Posterior cingulate gyrus (tissue), 11 donors: ENCODE results near the gene BCL11B.

Source experiments
- DNase-seq, 10 donors: peaks; one replicate each; pipeline versions ENCODE4 v3.0.0 to v3.0.0-alpha.2; 2020 to 2021; ENCODE audit warnings: mixed read lengths in 3 of 10
- intact Hi-C: fragments of 100-400 bp; cut with DNase I; formaldehyde crosslinking; loops from one replicate; pipeline ENCODE4 v1.15.1; 2023

The BCL11B gene

DNA sequence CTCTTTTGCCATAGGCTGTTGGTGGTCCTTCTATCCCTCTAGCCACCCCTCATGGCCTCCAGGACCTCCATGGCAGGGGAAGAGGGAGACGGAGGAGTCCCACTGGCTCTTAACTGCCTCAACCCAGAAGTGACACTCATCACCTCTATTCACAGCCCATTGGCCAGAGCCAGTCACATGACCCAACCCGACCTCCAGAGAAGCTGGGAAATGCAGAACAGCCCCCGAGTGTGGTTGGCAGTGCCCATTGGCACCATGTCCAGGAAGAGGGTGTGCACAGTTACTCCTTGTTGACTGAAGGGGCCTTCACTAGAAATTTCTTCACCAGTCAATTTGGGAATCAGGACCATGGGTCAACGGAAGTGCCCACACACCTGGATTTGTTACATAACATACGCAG lies 17.0 kb upstream of the BCL11B start:
- no peak for DNase-seq
- intact Hi-C loops, result no loop called here

- DNase-seq, result no peak
- intact Hi-C loops, result no loop called here
Measured at GRCh38 chr14:99287269-99287942, 15.4 kb upstream of the BCL11B start.

- intact Hi-C loops, result no loop called here
- DNase-seq, result no peak
Measured at GRCh38 chr14:99286761-99287160, 14.8 kb upstream of the BCL11B start.

GRCh38 chr14:99284254-99285004 lies 12.4 kb upstream of the BCL11B start:
- no peak for DNase-seq
- intact Hi-C loops, result no loop called here

- intact Hi-C loops, result no loop called here
- DNase-seq, result no peak
Measured at GRCh38 chr14:99282261-99283050, 10.5 kb upstream of the BCL11B start.

DNA sequence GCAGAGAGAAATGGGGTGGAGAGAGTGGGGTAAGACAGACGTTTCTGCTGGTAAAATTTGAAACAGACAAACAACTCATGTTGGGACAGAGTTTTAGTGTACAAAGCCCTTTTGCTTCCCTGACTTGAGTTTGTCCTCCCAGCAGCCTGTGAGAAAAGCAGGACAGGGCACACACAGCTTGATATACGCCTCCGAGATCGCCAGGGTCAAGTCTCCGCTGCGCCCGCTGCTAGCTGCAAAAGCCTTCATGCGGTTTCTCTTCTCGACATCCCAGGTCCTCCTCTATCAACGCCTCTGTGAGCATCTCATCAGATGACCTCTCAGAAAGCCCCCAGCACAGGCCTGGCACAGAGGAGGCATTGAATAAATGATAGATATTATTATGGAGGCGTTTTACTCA lies 9.4 kb upstream of the BCL11B start:
- intact Hi-C loops, result no loop called here
- DNase-seq, result no peak

GRCh38 chr14:99280852-99281251 lies 8.9 kb upstream of the BCL11B start:
- DNase-seq, result no peak
- intact Hi-C loops, result no loop called here

DNA sequence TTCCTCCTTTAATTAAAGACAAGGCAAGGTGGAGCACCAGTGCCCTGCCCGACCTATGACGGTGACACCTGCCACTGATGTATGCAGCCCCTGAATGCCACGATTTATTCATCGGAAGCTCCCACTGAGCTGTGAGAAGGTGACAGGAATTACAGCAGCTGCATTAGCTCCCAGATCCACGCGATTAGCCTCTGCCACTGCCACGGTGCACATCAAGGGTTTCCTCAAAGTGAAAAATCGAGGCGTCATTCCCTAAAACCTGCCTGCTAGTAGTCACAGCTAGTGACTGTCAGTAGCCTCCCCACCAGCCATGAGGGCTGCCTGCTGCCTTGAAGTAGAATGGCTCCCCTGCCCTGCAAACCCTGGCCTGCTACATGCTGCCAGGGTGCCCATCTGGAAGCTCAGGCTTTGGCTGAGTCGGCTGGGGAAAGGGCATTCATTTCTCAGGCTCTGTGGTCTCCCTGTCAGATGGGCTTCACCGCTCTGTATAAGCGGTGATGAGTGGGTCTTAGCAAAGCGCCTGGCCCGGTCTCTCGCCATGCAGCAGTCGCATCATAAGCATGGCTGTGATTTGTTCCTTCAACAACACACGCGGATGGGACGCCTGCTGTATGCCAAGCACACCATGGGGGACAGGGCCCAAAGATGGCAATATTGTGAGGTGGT lies 8.2 kb upstream of the BCL11B start:
- DNase-seq, result no peak
- intact Hi-C loops, result no loop called here

- intact Hi-C loops, result loop anchor here (10.0 kb wide), 1 partner anchor 136 kb away; no protein-coding TSS in a partner anchor
- no peak for DNase-seq
Measured at GRCh38 chr14:99278836-99279235, 6.8 kb upstream of the BCL11B start.

DNA sequence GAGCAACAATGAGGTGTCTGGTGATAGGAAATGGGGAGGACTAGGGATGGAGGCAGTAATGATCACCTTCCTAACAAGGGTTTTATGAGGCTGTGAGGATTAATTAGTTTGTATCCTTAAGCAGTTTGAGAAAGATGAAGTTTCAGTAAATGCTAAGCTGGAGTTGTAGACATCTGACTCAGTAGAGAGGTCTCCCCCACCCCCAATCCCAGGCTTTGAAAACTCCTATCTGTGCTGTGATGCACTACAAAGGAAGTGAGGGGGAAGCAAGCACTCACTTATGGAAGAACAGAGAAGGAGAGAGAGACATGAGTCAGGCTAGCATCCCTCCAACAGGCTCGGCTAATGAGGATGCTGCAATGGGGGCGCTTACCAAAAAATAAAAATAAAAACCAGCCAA lies 5.5 kb upstream of the BCL11B start:
- intact Hi-C loops, result loop anchor here (10.0 kb wide), 1 partner anchor 137 kb away; no protein-coding TSS in a partner anchor
- DNase-seq, result peak in 1 of 10 donors; percentile 8

GRCh38 chr14:99276482-99276881 lies 4.5 kb upstream of the BCL11B start:
- intact Hi-C loops, result loop anchor here (10.0 kb wide), 1 partner anchor 138 kb away; no protein-coding TSS in a partner anchor
- peak in 1 of 10 donors; percentile 4 for DNase-seq

- intact Hi-C loops, result loop anchor here (10.0 kb wide), 1 partner anchor 140 kb away; no protein-coding TSS in a partner anchor
- no peak for DNase-seq
Measured at GRCh38 chr14:99275222-99275584, 3.2 kb upstream of the BCL11B start.

DNA sequence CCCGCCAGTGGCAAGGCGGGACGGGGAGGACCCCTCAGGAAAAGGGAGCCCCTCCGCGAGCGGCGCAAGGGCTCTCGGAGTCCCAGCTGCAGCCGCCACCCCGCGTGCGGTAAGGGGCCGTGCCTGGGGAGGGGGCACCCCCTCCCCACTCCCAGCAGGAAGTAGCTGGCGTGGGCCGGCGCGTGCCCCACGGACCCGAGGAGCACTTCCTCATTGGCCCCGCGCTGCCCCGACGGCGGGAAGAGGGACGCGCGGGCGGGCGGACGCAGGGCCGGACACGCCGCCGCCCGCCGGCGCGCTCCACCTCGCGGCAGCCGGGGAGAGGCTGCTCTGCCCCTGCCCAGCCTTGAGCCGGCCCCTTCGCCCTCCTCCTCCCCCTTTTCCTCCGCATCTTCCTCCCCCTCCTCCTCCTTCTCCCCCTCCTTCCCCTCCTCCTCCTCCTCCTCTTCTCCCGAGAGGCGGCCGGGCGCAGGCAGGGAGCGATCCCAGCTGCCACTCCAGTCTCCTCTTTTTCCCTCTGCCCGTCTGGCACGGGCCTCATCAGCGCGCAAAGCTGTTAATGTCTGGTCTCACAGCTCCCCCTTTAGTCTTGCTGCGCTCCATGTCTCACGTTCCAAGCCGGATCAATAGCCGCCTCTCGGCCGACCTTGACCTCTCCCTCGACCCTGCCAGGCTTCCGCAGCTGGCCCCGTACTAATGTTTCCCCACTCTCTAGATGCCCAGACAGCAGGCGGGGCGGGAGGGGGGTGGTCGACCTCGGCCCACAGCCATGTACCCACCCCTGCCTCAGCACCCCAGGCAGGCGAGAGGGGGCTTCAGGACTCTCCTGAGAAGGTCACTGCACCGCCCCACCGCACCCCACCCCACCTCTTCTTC lies 2.6 kb upstream of the BCL11B start:
- peak; percentile 45 to 96 (median 66) for DNase-seq
- intact Hi-C loops, result loop anchor here (10.0 kb wide), 1 partner anchor 140 kb away; no protein-coding TSS in a partner anchor

DNA sequence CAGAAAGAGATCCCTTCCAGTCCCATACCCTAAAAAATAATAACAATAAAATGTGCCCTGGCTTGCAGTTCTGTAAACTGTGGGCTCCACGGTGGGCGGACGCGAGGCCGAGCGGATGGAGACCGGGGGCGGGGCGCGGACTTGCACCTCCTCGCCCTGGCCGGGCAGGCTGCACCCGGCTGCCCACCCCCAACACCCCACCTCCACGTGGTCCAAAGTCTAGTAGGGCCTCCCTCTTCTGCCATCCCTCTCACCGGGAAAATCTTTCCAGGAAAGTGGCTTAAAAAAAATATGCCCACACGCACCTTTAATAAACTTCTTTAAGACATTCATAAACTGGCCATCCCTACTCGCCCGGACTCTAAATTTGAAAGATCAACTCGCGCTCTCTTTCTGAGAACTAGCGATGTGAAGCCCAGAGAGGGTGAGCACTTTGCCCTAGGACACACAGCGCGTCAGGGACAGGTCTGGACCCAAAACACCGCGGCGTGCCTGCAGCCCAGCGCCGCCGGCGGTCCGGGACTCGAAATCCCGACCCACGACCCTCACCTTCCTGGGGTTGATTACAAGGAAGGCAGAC lies 1.9 kb upstream of the BCL11B start:
- DNase-seq, result no peak
- intact Hi-C loops, result loop anchor here (10.0 kb wide), 1 partner anchor 141 kb away; no protein-coding TSS in a partner anchor

GRCh38 chr14:99272899-99273765 lies 1.1 kb upstream of the BCL11B start:
- no peak for DNase-seq

GRCh38 chr14:99272632-99272898 lies 568 bp upstream of the BCL11B start:
- no peak for DNase-seq
- intact Hi-C loops, result loop anchor here (10.0 kb wide), 1 partner anchor 142 kb away; no protein-coding TSS in a partner anchor

More at GRCh38 chr14:99272899-99273765, 1.1 kb upstream of the BCL11B start:
- intact Hi-C loops, result loop anchor here (10.0 kb wide), 1 partner anchor 142 kb away; no protein-coding TSS in a partner anchor

DNA sequence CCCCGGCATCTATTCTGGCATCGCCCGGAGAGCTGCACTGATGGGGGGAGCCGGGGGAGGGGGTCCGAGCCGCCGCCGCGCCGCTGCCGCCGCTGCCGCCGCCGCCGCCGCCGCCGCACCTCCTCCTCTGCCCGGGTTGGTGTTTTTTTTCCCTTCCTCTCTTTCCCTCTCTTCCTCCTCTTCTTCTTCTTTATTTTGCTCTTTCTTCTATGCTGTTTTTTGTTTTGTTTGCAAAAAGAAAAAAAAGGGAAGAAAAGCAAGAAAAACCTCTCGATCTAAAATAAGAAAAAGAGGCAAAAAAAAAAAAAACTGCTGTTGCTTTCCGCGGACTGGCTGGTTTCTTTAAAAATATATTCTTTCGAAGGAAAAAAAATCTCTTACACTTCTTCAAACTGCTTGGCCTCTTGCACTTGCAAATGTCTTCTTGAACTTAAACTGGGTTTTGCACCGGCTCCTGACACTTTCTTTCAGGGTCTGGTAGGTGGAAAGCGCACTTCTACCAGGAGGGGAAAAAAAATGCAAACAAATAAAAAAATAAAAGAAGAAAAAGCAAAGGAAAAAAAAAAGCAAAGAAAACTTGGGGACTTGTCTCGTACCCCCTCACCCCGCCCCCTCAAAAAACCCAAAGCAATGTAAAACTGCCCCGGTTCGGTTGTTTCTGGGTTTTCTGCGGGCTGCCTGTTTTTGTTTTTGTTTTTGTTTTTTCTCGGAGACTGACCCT lies 616 bp downstream of the BCL11B start:
- no peak for DNase-seq
- intact Hi-C loops, result loop anchor here (10.0 kb wide), 1 partner anchor 143 kb away; no protein-coding TSS in a partner anchor
